GM06990 (cell line): ENCODE results near the gene CDY2B.
"Not testable (repeated sequence)": the region's sequence is repeated elsewhere in the genome, so short reads cannot be mapped to it uniquely, and the experiment has no call there.

Source experiments
- DNase-seq: peaks from one replicate; pipeline ENCODE4 v3.0.0-alpha.2; 2011; ENCODE audit not compliant: insufficient read length; ENCODE audit errors: extremely low read depth
- H3K27me3 ChIP-seq: replicated peaks from 2 replicates; pipeline ENCODE4 v1.6.0; 2011; ENCODE audit warnings: low read length; ENCODE audit not compliant: control insufficient read depth, insufficient read depth
- H3K36me3 ChIP-seq: 2 replicates; pipeline ENCODE4 v1.5.1; 2011; ENCODE audit warnings: low read length; ENCODE audit not compliant: control insufficient read depth, insufficient read depth
- H3K4me3 ChIP-seq: replicated peaks from 2 replicates; pipeline ENCODE4 v1.5.1; 2011; ENCODE audit warnings: low read depth, mild to moderate bottlenecking, control low read depth, low read length

CDY2B gene

DNA sequence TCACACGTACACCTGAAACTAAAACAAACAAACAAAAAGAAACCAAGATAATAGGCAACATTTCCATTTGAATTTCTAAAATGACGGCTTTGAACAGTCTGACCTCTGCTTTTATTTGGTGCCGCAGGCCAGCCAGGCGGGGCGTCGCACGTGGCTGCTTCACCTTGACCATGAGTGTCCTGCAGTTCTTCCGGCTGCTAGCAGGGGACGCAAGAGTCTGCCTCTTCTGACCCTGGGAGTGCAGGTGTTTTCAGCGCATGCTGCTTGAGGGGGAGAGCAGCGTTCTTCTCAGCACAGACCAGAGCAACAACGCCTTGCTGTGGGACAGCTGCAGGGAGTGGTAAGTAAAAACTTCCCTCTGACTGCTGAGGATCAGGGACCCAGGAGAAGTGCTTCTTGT, 47.9 kb downstream of the CDY2B start:
- H3K36me3 ChIP-seq, H3K4me3 ChIP-seq, H3K27me3 ChIP-seq, DNase-seq: not testable (repeated sequence)
